GM21786 (cell line): ENCODE results near the gene TENM4.

Experiments used
- ATAC-seq: cut with Tn5 transposase; IDR thresholded peaks from one replicate; pipeline ENCODE4 v1.9.1; 2021; ENCODE audit not compliant: unreplicated experiment

TENM4 gene

DNA sequence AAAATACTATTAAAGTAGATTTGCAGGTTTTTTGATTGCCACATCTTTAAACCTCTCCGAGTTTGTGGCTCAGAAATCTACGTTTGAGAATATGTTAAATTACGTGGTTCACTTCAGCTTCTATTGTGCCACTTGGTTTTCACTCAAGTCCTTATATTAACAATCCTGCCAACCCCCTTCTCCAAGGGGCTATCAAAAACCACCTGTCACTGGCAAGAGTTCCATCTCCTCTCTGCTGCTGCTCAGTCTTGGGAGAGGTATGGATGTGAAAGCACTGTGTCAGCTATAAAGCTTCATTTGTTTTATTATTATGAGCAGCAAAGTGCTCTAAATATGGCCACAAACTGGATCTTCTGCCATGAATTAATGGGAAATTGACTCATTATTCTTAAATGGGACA lies 668.6 kb downstream of the TENM4 start:
- ATAC-seq: no peak

DNA sequence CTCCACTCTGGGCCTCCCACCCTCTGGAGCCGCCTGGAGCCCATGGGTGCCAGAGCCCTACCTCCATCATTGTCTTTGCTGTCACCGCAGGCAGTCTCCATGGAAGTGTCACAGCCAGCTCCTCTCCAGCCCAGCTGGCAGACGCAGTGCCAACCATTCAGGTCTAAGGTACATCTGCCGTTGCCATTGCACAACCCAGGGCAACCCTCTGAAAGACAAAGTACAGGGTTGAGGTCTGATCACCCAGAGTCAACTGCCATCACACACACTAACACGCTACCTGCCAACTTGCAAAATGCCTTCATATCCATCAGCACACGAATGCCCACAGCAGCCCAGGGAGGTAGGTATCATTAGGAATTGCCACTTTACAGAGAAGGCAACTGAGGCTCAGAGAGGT lies 669.9 kb downstream of the TENM4 start:
- no peak for ATAC-seq

- no peak for ATAC-seq
These were observed 671.9 kb downstream of the TENM4 start for GRCh38 chr11:78768971-78769370.

GRCh38 chr11:78768345-78768744 lies 672.5 kb downstream of the TENM4 start:
- ATAC-seq: no peak

- ATAC-seq: no peak
These were observed 673.5 kb downstream of the TENM4 start for GRCh38 chr11:78767027-78767932.

DNA sequence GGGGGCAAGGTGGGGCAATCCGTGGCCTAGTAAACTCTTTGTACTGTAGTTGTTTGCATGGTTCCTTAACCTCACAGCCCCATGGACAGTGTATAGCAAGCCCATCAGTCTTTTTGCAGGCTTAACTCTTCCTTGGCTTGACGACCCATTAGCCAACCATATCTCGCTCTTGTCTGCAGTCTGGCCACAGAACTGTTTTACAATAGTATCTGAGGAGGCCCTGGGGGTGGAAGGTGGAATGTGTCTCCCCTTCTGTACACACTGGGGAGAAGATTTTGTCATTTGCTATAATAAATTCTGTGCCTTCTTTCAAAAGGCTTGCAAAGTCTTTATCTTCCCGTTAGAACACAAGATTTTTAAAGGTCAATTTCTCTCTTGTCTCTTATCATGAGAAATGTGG lies 675.9 kb downstream of the TENM4 start:
- no peak for ATAC-seq

- no peak for ATAC-seq
These were observed 677.2 kb downstream of the TENM4 start for GRCh38 chr11:78763664-78764063.

DNA sequence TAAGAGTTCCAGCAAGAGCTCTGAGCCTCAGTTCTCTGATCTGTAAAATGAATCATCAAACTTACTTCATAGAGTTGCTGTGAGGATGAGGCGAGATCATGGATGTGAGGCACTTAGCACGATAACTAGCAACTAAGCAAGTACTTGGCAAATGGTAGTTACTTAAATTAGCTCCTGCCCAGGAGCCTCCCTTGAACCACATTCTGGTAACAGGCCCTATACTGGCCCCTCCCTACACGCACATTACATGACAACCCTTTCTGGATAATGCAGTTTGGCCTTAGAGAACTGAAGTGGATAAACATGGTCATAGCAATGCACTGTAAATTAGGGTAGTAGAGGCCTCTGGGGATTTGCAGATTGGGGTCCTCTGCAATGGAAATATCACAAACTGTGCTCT lies 678.7 kb downstream of the TENM4 start:
- ATAC-seq: no peak

DNA sequence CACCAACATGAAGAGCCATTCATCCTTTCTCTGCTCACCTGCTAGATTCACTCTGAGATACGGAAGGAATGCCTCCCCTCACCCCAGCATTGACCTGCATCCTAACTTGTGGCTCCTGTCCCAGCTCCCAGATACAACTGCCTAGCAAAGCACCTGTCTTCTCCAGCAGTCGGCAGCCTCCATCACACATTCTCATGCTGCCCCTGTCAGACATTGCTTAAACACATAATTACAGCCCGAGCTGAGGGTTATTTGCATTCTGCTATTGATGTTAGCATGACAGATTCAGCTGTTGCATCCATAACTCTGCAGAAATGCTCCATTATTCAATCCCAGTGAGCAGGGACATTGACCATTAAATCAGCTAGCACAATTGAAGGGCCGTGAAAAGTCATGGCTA lies 681.8 kb downstream of the TENM4 start:
- no peak for ATAC-seq

GRCh38 chr11:78753297-78753696 lies 687.5 kb downstream of the TENM4 start:
- ATAC-seq: no peak

GRCh38 chr11:78752494-78752893 lies 688.3 kb downstream of the TENM4 start:
- ATAC-seq: no peak

DNA sequence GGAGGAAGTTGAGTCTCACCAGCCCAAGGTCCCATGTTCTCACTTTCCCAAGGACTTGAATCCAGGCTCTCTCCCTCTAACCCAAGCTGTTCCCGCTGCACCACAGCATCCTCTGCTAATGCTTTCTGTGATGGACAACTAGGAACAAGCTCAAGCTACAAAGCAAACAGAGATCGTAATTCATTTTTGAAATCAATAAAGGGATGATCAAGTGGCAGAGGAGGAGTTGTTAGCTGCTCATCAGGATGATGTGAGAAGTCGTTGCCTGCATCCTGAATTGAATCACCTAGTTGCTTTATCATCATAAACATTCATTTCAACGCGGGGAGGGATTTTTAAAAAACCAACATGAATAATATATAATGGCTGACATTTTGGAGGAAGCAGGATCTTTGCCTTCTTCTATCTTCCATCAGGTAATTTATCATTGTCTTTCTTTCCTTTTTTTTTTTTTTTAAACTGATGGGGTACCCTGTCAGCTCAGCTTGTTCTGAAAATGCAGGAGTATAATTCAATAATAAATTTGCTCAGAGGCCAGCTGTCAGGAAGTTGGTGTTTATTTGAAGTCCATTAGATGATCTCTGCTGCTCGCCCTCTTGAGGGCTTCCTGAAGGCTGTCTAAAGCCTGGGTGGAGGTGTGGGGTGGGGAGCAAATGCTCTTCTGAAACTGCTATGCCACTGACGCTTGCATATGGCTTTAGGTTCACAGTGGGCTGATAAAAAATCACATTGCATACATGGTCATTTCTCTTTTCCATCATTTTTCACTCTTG lies 691.7 kb downstream of the TENM4 start:
- no peak for ATAC-seq

GRCh38 chr11:78744949-78745348 lies 695.9 kb downstream of the TENM4 start:
- ATAC-seq: no peak

GRCh38 chr11:78744202-78744601 lies 696.6 kb downstream of the TENM4 start:
- ATAC-seq: no peak

- no peak for ATAC-seq
These were observed 698.4 kb downstream of the TENM4 start for GRCh38 chr11:78742430-78742829.

DNA sequence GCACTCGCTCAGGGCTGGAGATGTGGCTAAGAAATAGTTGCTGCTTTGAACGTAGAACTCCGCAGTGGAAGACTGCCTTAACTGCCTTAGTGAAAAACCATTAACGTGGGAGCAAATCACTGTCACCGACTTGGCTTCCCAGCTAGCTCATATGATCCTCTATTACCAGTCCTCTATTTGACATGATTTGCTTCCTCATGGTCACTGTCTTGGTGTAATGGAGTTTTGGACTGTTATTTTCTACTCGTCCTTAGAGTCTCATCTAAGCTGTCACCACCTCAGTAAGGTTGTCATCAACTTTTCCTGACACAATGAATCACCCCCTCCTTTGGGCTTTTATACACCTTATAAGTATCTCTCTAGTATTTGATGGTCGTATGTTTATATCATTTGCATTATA lies 699.1 kb downstream of the TENM4 start:
- ATAC-seq: no peak

DNA sequence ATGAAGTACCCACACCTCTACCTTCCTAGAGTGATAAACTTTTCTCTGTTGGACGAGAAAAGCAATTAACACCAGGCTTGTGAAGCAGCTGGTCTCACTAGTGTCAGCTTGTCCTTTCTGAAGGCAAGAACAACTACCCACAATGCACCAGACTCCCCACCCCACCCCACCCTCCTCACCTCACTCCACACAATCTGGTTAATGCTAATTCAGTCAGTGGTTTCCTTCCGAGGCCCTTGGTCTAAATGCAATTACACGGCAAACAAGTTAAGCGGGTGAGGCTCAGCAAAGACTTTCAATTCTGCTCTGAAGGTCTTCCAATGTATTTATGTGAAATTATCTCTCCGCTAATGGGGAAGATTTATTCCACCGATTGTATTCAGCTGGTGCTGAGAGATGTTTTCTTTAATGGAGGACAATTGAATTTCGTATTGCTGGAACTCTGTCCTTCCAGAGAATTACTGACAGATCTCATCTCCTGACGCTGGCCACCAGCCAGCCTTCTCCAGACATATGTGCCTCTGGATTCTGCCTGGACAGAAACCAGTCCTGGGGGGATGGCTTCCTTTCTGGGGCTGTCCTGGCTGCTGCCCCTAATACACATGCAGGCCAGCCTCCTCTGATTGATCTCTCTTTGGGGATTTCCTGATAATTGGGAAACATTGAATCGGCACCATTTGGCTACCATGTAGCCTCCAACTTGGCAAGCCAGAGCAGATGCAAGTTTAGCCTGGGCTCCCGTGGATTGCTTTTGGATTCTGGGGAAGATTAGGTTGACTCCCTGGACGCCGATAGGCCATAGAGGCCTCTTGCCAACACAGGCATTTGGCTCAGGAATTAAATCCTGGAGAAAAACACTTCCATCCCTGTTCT lies 700.4 kb downstream of the TENM4 start:
- ATAC-seq: no peak

GRCh38 chr11:78737891-78738290 lies 702.9 kb downstream of the TENM4 start:
- no peak for ATAC-seq

GRCh38 chr11:78737301-78737700 lies 703.5 kb downstream of the TENM4 start:
- ATAC-seq: no peak

DNA sequence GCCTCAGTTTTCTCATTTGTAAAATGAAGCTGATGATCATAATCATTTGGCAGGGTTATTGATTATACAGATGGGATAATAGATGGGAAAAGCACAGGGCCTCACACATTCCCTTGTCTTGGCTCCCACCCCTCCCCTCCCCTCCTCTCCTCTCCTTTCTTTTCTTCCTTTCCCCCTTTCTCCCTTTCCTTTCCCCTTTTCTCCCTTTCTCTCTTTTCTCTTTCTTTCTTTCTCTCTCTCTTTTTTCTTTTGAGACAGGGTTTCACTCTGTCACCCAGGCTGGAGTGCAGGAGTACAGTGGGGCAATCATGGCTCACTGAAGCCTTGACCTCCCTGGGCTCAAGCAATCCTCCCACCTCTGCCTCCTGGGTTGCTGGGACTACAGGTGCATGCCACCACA lies 705.1 kb downstream of the TENM4 start:
- no peak for ATAC-seq

GRCh38 chr11:78733031-78733430 lies 707.8 kb downstream of the TENM4 start:
- ATAC-seq: no peak
